ES-I3 (cell line): ENCODE data around the gene ATOX1.

Experiments used
- H3K36me3 ChIP-seq: 2 replicates; pipeline ENCODE4 v1.6.1; 2013; ENCODE audit warnings: mild to moderate bottlenecking, low read length, control low read depth, moderate library complexity; ENCODE audit not compliant: insufficient read depth
- H3K4me1 ChIP-seq: 2 replicates; pipeline ENCODE4 v1.6.1; 2013; ENCODE audit warnings: mild to moderate bottlenecking, control low read depth, low read length; ENCODE audit not compliant: insufficient read depth
- H3K9ac ChIP-seq: 2 replicates; pipeline ENCODE4 v1.6.1; 2013; ENCODE audit warnings: low read depth, mild to moderate bottlenecking, low read length, moderate library complexity
- H3K9me3 ChIP-seq: 2 replicates; pipeline ENCODE4 v1.6.1; 2013; ENCODE audit warnings: mild to moderate bottlenecking, low read length, moderate library complexity; ENCODE audit not compliant: control insufficient read depth, insufficient read depth

The ATOX1 gene

GRCh38 chr5:151775025-151775606, 16.7 kb upstream of the ATOX1 start:
- Histone ChIP-seq H3K4me1 (peaks cover 15% of the 10 kb centered on the region; the same call in 1 of the 2 replicates), H3K36me3 (peaks cover 14% of the 10 kb centered on the region), H3K9me3 (no peaks in the 10 kb centered on the region), H3K9ac (no peak overlapping the region)

GRCh38 chr5:151773951-151774350, 15.5 kb upstream of the ATOX1 start:
- Histone ChIP-seq H3K9ac (peak overlapping the region; percentile 82; the same call in 1 of the 2 replicates), H3K4me1 (peaks cover 12% of the 10 kb centered on the region; the same call in 1 of the 2 replicates), H3K36me3 (peaks cover 14% of the 10 kb centered on the region), H3K9me3 (no peaks in the 10 kb centered on the region)

- Histone ChIP-seq H3K4me1 (peaks cover 12% of the 10 kb centered on the region; the same call in 1 of the 2 replicates), H3K9me3 (no peaks in the 10 kb centered on the region), H3K36me3 (peaks cover 11% of the 10 kb centered on the region; the same call in 1 of the 2 replicates), H3K9ac (peak overlapping the region; percentile 82)
These were observed 14.6 kb upstream of the ATOX1 start for GRCh38 chr5:151772846-151773561.

GRCh38 chr5:151772029-151772845, 13.8 kb upstream of the ATOX1 start:
- Histone ChIP-seq H3K9me3 (no peaks in the 10 kb centered on the region), H3K4me1 (peaks cover 12% of the 10 kb centered on the region; the same call in 1 of the 2 replicates), H3K36me3 (peaks cover 3% of the 10 kb centered on the region; the same call in 1 of the 2 replicates), H3K9ac (peak overlapping the region; percentile 82)

GRCh38 chr5:151771259-151772028, 13.0 kb upstream of the ATOX1 start, which contains the start of gene G3BP1:
G3BP1 (plus strand) TSS chr5:151771954; CDS start chr5:151786621, 14,667 bp downstream.
- Histone ChIP-seq H3K4me1 (peaks cover 12% of the 10 kb centered on the region; the same call in 1 of the 2 replicates), H3K9ac (peak within 1 kb of the TSS; percentile 85), H3K36me3 (no peaks in the 10 kb centered on the region; the same call in 1 of the 2 replicates), H3K9me3 (no peaks in the 10 kb centered on the region)

GRCh38 chr5:151770383-151771258, 12.2 kb upstream of the ATOX1 start:
- H3K9me3 ChIP-seq: no peaks in the 10 kb centered on the region
- peak overlapping the region; percentile 85 for H3K9ac ChIP-seq
- H3K36me3 ChIP-seq: no peaks in the 10 kb centered on the region; the same call in 1 of the 2 replicates
- H3K4me1 ChIP-seq: peaks cover 12% of the 10 kb centered on the region; the same call in 1 of the 2 replicates

- H3K9me3 ChIP-seq: no peaks in the 10 kb centered on the region
- no peaks in the 10 kb centered on the region; the same call in 1 of the 2 replicates for H3K36me3 ChIP-seq
- no peaks in the 10 kb centered on the region for H3K4me1 ChIP-seq
- H3K9ac ChIP-seq: no peak overlapping the region
These were observed 8.5 kb upstream of the ATOX1 start for GRCh38 chr5:151766975-151767374.

GRCh38 chr5:151764801-151765200, 6.4 kb upstream of the ATOX1 start:
- Histone ChIP-seq H3K36me3 (no peaks in the 10 kb centered on the region; the same call in 1 of the 2 replicates), H3K9ac (no peak overlapping the region), H3K4me1 (no peaks in the 10 kb centered on the region), H3K9me3 (no peaks in the 10 kb centered on the region)

GRCh38 chr5:151758141-151758429, 346 bp downstream of the ATOX1 start:
- H3K36me3 ChIP-seq: no peaks in the 10 kb centered on the region
- H3K9ac ChIP-seq: peak overlapping the region; percentile 97
- no peaks in the 10 kb centered on the region for H3K9me3 ChIP-seq
- H3K4me1 ChIP-seq: peaks cover 21% of the 10 kb centered on the region

GRCh38 chr5:151757233-151758140, 944 bp downstream of the ATOX1 start:
- Histone ChIP-seq H3K9me3 (no peaks in the 10 kb centered on the region), H3K9ac (peak overlapping the region; percentile 97), H3K4me1 (peaks cover 21% of the 10 kb centered on the region), H3K36me3 (no peaks in the 10 kb centered on the region)

- no peaks in the 10 kb centered on the region for H3K9me3 ChIP-seq
- peaks cover 21% of the 10 kb centered on the region for H3K4me1 ChIP-seq
- H3K36me3 ChIP-seq: no peaks in the 10 kb centered on the region
- H3K9ac ChIP-seq: no peak overlapping the region
These were observed 3.0 kb downstream of the ATOX1 start for GRCh38 chr5:151755383-151755782.

- no peaks in the 10 kb centered on the region for H3K36me3 ChIP-seq
- no peak overlapping the region for H3K9ac ChIP-seq
- H3K4me1 ChIP-seq: peaks cover 8% of the 10 kb centered on the region; the same call in 1 of the 2 replicates
- H3K9me3 ChIP-seq: no peaks in the 10 kb centered on the region
These were observed 6.8 kb downstream of the ATOX1 start for GRCh38 chr5:151751593-151751992.
